Loucy (cell line): ENCODE data around the gene FAAH2.

Experiments used
- H2AFZ ChIP-seq: fragments of 200-600 bp; sonication (generic); 2 replicates; pipeline ENCODE4 v1.6.0; 2016; ENCODE audit warnings: antibody characterized with exemption, mild to moderate bottlenecking, low read length, moderate library complexity
- H3F3A ChIP-seq: fragments of 200-600 bp; 2 replicates; pipeline ENCODE4 v1.6.0; 2016; ENCODE audit warnings: antibody characterized with exemption, low read depth, mild to moderate bottlenecking
- H3K27me3 ChIP-seq: fragments of 200-600 bp; sonication (generic); 2 replicates; pipeline ENCODE4 v1.6.1; 2014; ENCODE audit warnings: low read length, mild to moderate bottlenecking; ENCODE audit not compliant: insufficient read depth, poor library complexity, severe bottlenecking
- H3K36me3 ChIP-seq: fragments of 200-600 bp; sonication (generic); 2 replicates; pipeline ENCODE4 v1.6.1; 2016; ENCODE audit warnings: low read length; ENCODE audit not compliant: insufficient read depth
- H3K4me1 ChIP-seq: fragments of 200-600 bp; sonication (generic); 2 replicates; pipeline ENCODE4 v1.5.1; 2014; ENCODE audit warnings: low read length, mild to moderate bottlenecking; ENCODE audit not compliant: insufficient read depth, poor library complexity, severe bottlenecking
- H3K4me2 ChIP-seq: fragments of 200-600 bp; sonication (generic); 2 replicates; pipeline ENCODE4 v1.6.0; 2014; ENCODE audit warnings: antibody characterized with exemption, low read length, low read depth, mild to moderate bottlenecking; ENCODE audit not compliant: poor library complexity, severe bottlenecking
- H3K4me3 ChIP-seq: fragments of 200-600 bp; sonication (generic); 2 replicates; pipeline ENCODE4 v1.5.1; 2014; ENCODE audit warnings: low read length, mild to moderate bottlenecking, mixed read lengths; ENCODE audit not compliant: poor library complexity, severe bottlenecking
- H3K79me2 ChIP-seq: fragments of 200-600 bp; sonication (generic); 2 replicates; pipeline ENCODE4 v1.6.1; 2014; ENCODE audit warnings: low read length; ENCODE audit not compliant: insufficient read depth
- H3K9ac ChIP-seq: fragments of 200-600 bp; sonication (generic); 2 replicates; pipeline ENCODE4 v1.6.0; 2014; ENCODE audit warnings: mild to moderate bottlenecking, low read depth, low read length, moderate library complexity; ENCODE audit not compliant: poor library complexity, severe bottlenecking
- H3K9me2 ChIP-seq: fragments of 200-600 bp; sonication (generic); replicated peaks from 2 replicates; pipeline ENCODE4 v1.6.1; 2016; ENCODE audit warnings: low read depth, low read length, mixed read lengths
- H3K9me3 ChIP-seq: fragments of 200-600 bp; sonication (generic); 2 replicates; pipeline ENCODE4 v1.6.1; 2014; ENCODE audit warnings: mild to moderate bottlenecking, antibody characterized with exemption, low read length, low read depth; ENCODE audit not compliant: insufficient read depth
- H4K20me1 ChIP-seq: fragments of 200-600 bp; sonication (generic); 2 replicates; pipeline ENCODE4 v1.6.0; 2014; ENCODE audit warnings: antibody characterized with exemption, low read length, mild to moderate bottlenecking; ENCODE audit not compliant: insufficient read depth, poor library complexity, severe bottlenecking
- EZH2phosphoT487 ChIP-seq: fragments of 200-600 bp; IDR thresholded peaks from 2 replicates; pipeline ENCODE4 v1.6.1; 2018; ENCODE audit warnings: antibody characterized with exemption, mild to moderate bottlenecking, moderate library complexity, borderline replicate concordance
- TF ChIP-seq, protein P1 (sequence below): fragments of 200-600 bp; sonication (generic); conservative IDR thresholded peaks from 2 replicates; pipeline ENCODE4 v1.5.1; 2014; ENCODE audit warnings: mild to moderate bottlenecking, antibody characterized with exemption, low read length

FAAH2 gene

GRCh38 chrX:57528670-57529255 lies 242.3 kb downstream of the FAAH2 start:
- Histone ChIP-seq H3K4me1 (no peaks in the 10 kb centered on the region), H3F3A (no peaks in the 10 kb centered on the region), H3K4me3 (no peak overlapping the region), H4K20me1 (no peaks in the 10 kb centered on the region), H3K9me3 (no peaks in the 10 kb centered on the region), H3K9ac (no peak overlapping the region), H3K36me3 (no peaks in the 10 kb centered on the region), H2AFZ (no peak overlapping the region), H3K4me2 (no peak overlapping the region), H3K9me2 (no peaks in the 10 kb centered on the region), H3K27me3 (no peaks in the 10 kb centered on the region), H3K79me2 (no peaks in the 10 kb centered on the region)
- TF ChIP-seq, protein P1, sequence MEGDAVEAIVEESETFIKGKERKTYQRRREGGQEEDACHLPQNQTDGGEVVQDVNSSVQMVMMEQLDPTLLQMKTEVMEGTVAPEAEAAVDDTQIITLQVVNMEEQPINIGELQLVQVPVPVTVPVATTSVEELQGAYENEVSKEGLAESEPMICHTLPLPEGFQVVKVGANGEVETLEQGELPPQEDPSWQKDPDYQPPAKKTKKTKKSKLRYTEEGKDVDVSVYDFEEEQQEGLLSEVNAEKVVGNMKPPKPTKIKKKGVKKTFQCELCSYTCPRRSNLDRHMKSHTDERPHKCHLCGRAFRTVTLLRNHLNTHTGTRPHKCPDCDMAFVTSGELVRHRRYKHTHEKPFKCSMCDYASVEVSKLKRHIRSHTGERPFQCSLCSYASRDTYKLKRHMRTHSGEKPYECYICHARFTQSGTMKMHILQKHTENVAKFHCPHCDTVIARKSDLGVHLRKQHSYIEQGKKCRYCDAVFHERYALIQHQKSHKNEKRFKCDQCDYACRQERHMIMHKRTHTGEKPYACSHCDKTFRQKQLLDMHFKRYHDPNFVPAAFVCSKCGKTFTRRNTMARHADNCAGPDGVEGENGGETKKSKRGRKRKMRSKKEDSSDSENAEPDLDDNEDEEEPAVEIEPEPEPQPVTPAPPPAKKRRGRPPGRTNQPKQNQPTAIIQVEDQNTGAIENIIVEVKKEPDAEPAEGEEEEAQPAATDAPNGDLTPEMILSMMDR, result peak; percentile 64
- no peak for TF ChIP-seq EZH2phosphoT487
